ENCODE measurements around the gene LZTR1. TPM values are rescaled to one million over a fixed set of nuclear protein-coding genes. Genes with fewer than 3 reads are reported as not detected.
"Not testable (repeated sequence)": the region's sequence is repeated elsewhere in the genome, so short reads cannot be mapped to it uniquely, and the experiment has no call there.

Gene LZTR1
- total RNA-seq, 1 donor from 2014 or later, result 87.0 TPM

DNA sequence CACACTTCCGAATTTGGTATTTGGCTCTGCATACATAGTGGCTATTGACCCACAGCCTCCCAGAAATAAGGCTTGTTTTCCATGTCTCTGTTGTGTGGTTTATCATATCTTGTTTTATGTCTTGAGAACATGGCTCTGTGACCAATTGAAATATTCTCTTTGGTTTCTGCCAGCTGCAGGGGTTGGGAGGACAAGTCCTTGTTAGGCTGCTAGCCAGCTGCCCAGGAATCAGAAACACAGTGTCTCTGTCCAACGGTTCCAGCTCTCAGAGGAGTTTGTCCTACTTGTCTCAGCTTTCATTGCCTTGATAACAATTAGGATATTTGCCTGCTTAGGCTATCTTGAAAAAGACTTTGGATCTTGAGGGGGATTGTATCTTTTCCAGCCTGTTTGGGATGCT is 56.3 kb downstream of the LZTR1 start:
- no peaks in the 10 kb centered on the region for H3K9me3 Mint-ChIP-seq (ENCODE audit: low read depth)
- H3K27ac Mint-ChIP-seq (ENCODE audit: unreplicated experiment), result peak overlapping the region; percentile 95
- no peaks in the 10 kb centered on the region for H3K36me3 Mint-ChIP-seq (ENCODE audit: low read depth)
- DNase-seq (ENCODE audit: low spot score), result no peak
- peaks cover 41% of the 10 kb centered on the region for H3K4me1 Mint-ChIP-seq (ENCODE audit: low read depth)
- TF ChIP-seq, protein P1, sequence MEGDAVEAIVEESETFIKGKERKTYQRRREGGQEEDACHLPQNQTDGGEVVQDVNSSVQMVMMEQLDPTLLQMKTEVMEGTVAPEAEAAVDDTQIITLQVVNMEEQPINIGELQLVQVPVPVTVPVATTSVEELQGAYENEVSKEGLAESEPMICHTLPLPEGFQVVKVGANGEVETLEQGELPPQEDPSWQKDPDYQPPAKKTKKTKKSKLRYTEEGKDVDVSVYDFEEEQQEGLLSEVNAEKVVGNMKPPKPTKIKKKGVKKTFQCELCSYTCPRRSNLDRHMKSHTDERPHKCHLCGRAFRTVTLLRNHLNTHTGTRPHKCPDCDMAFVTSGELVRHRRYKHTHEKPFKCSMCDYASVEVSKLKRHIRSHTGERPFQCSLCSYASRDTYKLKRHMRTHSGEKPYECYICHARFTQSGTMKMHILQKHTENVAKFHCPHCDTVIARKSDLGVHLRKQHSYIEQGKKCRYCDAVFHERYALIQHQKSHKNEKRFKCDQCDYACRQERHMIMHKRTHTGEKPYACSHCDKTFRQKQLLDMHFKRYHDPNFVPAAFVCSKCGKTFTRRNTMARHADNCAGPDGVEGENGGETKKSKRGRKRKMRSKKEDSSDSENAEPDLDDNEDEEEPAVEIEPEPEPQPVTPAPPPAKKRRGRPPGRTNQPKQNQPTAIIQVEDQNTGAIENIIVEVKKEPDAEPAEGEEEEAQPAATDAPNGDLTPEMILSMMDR (IDR thresholded peaks at IDR 0.05), result no peak
- H3K27me3 Mint-ChIP-seq (ENCODE audit: low read depth), result no peaks in the 10 kb centered on the region
- no peak overlapping the region for H3K4me3 Mint-ChIP-seq (ENCODE audit: unreplicated experiment)

DNA sequence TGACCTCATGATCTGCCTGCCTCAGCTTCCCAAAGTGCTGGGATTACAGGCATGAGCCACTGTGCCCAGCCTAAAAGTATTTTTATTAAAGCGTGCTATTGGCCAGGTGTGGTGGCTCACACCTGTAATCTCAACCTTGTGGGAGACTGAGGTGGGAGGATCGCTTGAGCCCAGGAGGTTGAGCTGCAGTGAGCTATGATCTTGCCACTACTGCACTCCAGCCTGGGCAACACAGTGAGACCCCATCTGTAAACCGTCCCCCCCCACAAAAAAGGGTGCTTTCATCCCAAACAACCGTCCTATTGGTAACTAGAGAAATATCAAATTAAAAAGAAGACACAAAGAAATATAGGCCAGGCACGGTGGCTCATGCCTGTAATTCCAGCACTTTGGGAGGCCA is 57.1 kb downstream of the LZTR1 start:
- H3K27me3 Mint-ChIP-seq (ENCODE audit: low read depth); H3K36me3 Mint-ChIP-seq (ENCODE audit: low read depth); H3K9me3 Mint-ChIP-seq (ENCODE audit: low read depth); DNase-seq (ENCODE audit: low spot score); H3K4me3 Mint-ChIP-seq (ENCODE audit: unreplicated experiment); H3K27ac Mint-ChIP-seq (ENCODE audit: unreplicated experiment): not testable (repeated sequence)
- H3K4me1 Mint-ChIP-seq (ENCODE audit: low read depth), result peaks cover 47% of the 10 kb centered on the region

DNA sequence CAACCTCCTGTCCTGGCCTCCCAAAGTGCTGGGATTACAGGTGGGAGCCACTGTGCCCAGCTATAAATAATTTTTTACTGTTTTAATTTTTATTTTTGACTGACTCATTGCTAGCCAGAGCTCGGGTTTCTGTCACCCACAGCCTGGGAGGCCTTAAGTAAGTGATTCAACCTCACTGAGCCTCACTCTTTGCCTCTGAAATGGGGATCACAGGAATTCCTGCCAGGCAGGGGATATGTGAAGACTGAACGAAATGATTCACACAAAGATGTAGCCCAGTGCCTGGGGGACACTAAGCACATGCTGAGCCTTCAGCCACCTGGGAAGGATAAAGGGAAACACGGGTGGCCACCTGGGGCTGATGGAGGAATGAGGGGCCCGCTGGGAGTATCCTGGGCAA is 59.8 kb downstream of the LZTR1 start:
- DNase-seq (ENCODE audit: low spot score), result no peak
- Mint-ChIP-seq H3K36me3 (ENCODE audit: low read depth) (no peaks in the 10 kb centered on the region), H3K27me3 (ENCODE audit: low read depth) (no peaks in the 10 kb centered on the region), H3K4me3 (ENCODE audit: unreplicated experiment) (no peak overlapping the region), H3K9me3 (ENCODE audit: low read depth) (no peaks in the 10 kb centered on the region), H3K4me1 (ENCODE audit: low read depth) (peaks cover 65% of the 10 kb centered on the region), H3K27ac (ENCODE audit: unreplicated experiment) (peak overlapping the region; percentile 91)
- TF ChIP-seq, protein P1 (IDR thresholded peaks at IDR 0.05), result no peak

DNA sequence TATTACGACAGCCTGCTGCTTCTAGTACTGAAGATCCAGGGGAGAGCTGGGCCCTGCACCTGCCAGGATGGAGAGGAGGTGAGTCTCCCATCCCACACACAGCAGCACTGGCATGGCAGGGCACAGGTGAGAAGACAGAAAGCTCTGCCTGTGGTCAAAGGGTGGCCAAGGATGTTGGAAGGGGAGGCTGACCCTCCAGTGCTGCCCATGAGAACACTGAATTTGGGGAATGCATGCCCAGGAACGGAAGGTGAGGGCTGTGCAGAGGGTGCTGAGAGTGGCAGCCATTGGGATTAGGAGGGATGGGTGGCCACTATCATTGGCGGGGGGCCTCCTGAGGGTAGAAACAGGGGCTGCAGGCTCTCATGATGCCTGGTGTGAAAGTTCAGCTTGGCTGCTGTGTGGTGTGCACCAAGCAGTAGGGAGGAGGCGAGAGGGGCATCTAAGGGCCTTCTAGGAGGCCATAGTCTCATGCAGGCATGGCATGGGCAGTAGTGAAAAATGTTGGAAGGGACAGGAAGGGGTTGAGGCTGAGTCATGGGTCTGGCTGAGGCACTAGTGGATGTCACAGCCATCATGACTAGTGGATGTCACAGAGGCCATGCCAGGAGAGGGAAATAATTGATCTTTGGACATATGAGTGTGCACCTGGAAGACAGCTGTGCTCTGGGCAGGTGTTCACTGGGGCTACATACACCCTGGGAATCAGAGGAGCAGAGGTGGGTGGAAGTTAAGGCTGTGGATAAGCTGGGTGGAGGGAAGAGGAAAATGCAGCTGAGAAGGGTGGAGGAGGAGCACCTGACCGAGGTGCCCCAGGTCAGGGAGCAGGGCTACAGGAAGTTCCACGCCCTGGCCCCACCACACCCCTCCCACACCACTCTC is 61.1 kb downstream of the LZTR1 start:
- no peaks in the 10 kb centered on the region for H3K36me3 Mint-ChIP-seq (ENCODE audit: low read depth)
- no peak for DNase-seq (ENCODE audit: low spot score)
- H3K27me3 Mint-ChIP-seq (ENCODE audit: low read depth), result no peaks in the 10 kb centered on the region
- TF ChIP-seq, protein P1 (IDR thresholded peaks at IDR 0.05), result no peak
- peaks cover 53% of the 10 kb centered on the region for H3K4me1 Mint-ChIP-seq (ENCODE audit: low read depth)
- H3K9me3 Mint-ChIP-seq (ENCODE audit: low read depth), result no peaks in the 10 kb centered on the region
- peak overlapping the region; percentile 67 for H3K27ac Mint-ChIP-seq (ENCODE audit: unreplicated experiment)
- H3K4me3 Mint-ChIP-seq (ENCODE audit: unreplicated experiment), result no peak overlapping the region

DNA sequence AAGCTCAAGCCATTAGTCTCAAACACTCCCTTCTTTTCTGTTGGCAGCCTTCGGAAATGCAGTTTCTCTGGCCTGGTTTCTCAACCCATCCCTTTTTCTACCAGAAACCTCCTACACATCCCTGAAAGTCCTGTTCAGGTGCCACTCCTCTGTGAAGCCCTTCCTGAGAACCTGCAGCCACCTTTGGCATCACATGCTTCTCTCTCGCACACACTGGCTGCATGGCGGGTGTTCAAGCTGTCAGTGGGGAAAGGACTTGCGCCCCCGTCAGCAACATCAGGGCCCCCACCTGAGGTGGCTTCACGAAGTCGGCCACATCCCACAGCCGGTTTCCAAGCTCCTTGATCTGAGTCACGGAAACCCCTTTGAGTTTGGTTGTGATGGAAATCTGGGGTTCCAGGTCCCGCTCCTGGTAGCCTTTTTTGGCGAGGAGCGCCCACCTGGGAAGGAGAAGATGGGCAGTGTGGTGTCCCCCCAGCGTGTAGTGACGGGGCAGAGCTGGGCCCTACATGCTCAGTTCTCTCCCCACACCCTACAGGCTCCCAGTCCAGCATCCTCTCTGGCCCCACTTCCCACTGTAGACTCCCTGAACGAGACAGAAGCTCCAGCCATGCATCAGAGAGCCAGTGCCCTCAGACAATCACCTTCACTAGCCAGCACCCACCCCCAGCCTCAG is 61.9 kb downstream of the LZTR1 start:
- TF ChIP-seq, protein P1 (IDR thresholded peaks at IDR 0.05), result no peak
- H3K27me3 Mint-ChIP-seq (ENCODE audit: low read depth), result no peaks in the 10 kb centered on the region
- H3K4me3 Mint-ChIP-seq (ENCODE audit: unreplicated experiment), result peak overlapping the region; percentile 86
- no peak overlapping the region for H3K27ac Mint-ChIP-seq (ENCODE audit: unreplicated experiment)
- no peaks in the 10 kb centered on the region for H3K36me3 Mint-ChIP-seq (ENCODE audit: low read depth)
- peaks cover 47% of the 10 kb centered on the region for H3K4me1 Mint-ChIP-seq (ENCODE audit: low read depth)
- no peak for DNase-seq (ENCODE audit: low spot score)
- H3K9me3 Mint-ChIP-seq (ENCODE audit: low read depth), result no peaks in the 10 kb centered on the region
